HepG2 (cell line): ENCODE results near the gene SMURF1. TPM values are rescaled to one million over a fixed set of nuclear protein-coding genes. Genes with fewer than 3 reads are reported as not detected.

Source experiments
- AHDC1 ChIP-seq: sonication (generic); formaldehyde crosslinking; IDR thresholded peaks from 2 replicates; pipeline ENCODE4 v1.5.1; 2020; ENCODE audit warnings: mild to moderate bottlenecking, missing genetic modification reagents, borderline replicate concordance
- ASH2L ChIP-seq: fragments of 300-600, 200-600 bp; sonication (generic); IDR thresholded peaks from 2 replicates; pipeline ENCODE4 v1.7.0; 2017; ENCODE audit warnings: low read depth, mild to moderate bottlenecking, moderate library complexity, mixed read lengths, low read length; ENCODE audit not compliant: insufficient read length
- ATF2 ChIP-seq: sonication (generic); formaldehyde crosslinking; IDR thresholded peaks from 2 replicates; pipeline ENCODE4 v1.4.0; 2020; ENCODE audit warnings: missing genetic modification reagents
- BCL3 ChIP-seq: sonication (generic); formaldehyde crosslinking; IDR thresholded peaks from 2 replicates; pipeline ENCODE4 v1.5.1; 2020; ENCODE audit warnings: mild to moderate bottlenecking, missing genetic modification reagents, moderate library complexity
- KDM2A ChIP-seq: sonication (generic); formaldehyde crosslinking; IDR thresholded peaks from 2 replicates; pipeline ENCODE4 v1.4.0; 2020; ENCODE audit warnings: low read depth, missing genetic modification reagents, borderline replicate concordance
- KDM5A ChIP-seq: fragments of 200-600 bp; sonication (generic); IDR thresholded peaks from 2 replicates; pipeline ENCODE4 v1.7.0; 2018; ENCODE audit warnings: antibody characterized with exemption, mild to moderate bottlenecking, low read length, borderline replicate concordance
- MIER3 ChIP-seq: IDR thresholded peaks from 2 replicates; pipeline ENCODE4 v1.6.1; 2016; ENCODE audit warnings: missing compliant biosample characterization, borderline replicate concordance
- MTF2 ChIP-seq: sonication (generic); formaldehyde crosslinking; IDR thresholded peaks from 2 replicates; pipeline ENCODE4 v1.5.0; 2020; ENCODE audit warnings: missing genetic modification reagents, borderline replicate concordance
- PBX3 ChIP-seq: sonication (generic); formaldehyde crosslinking; IDR thresholded peaks from 2 replicates; pipeline ENCODE4 v1.8.1; 2023; ENCODE audit warnings: missing genetic modification reagents, inconsistent platforms, borderline replicate concordance
- SMC3 ChIP-seq: IDR thresholded peaks from 2 replicates; pipeline ENCODE4 v1.6.1; 2011; ENCODE audit warnings: low read length, improper control_type of control experiment
- ZFP82 ChIP-seq: sonication (generic); formaldehyde crosslinking; IDR thresholded peaks from 2 replicates; pipeline ENCODE4 v1.5.1; 2020; ENCODE audit warnings: mild to moderate bottlenecking, missing genetic modification reagents, borderline replicate concordance
- ZNF24 ChIP-seq: fragments of 450-650 bp; IDR thresholded peaks from 2 replicates; pipeline ENCODE4 v1.6.1; 2017; ENCODE audit warnings: antibody characterized with exemption, mild to moderate bottlenecking
- ZNF263 ChIP-seq: sonication (generic); formaldehyde crosslinking; IDR thresholded peaks from 2 replicates; pipeline ENCODE4 v1.4.0; 2020; ENCODE audit warnings: missing genetic modification reagents
- ZNF501 ChIP-seq: sonication (generic); formaldehyde crosslinking; IDR thresholded peaks from 2 replicates; pipeline ENCODE4 v1.5.1; 2020; ENCODE audit warnings: mild to moderate bottlenecking, moderate library complexity, missing genetic modification reagents
- ZNF512 ChIP-seq: sonication (generic); formaldehyde crosslinking; IDR thresholded peaks from 2 replicates; pipeline ENCODE4 v1.4.0; 2020; ENCODE audit warnings: mild to moderate bottlenecking, missing genetic modification reagents
- ZNF546 ChIP-seq: sonication (generic); formaldehyde crosslinking; conservative IDR thresholded peaks from 2 replicates; pipeline ENCODE4 v1.8.1; 2023; ENCODE audit warnings: mild to moderate bottlenecking, missing genetic modification reagents
- ZSCAN31 ChIP-seq: sonication (generic); formaldehyde crosslinking; IDR thresholded peaks from 2 replicates; pipeline ENCODE4 v1.5.0; 2020; ENCODE audit warnings: low read depth, mild to moderate bottlenecking, missing genetic modification reagents
- polyA plus RNA-seq, 8 experiments: library from polyadenylated mRNA; depleted of rRNA in 3 of 8; stranded (reverse) in 7 of 8; unstranded in 1 of 8; fragments of >200 nt; fragmentation: Illumina TruSeq in 4 of 8; extraction: Trizol in 4 of 8; gene quantifications; 2 replicates each; pipeline versions ENCODE4 v1.2.1 to v1.2.3, GENCODE V29; 2011 to 2016; ENCODE audit warnings: low read depth in 4 of 8, missing spikeins in 1 of 8, mixed read lengths in 1 of 8; ENCODE audit not compliant: insufficient read depth in 1 of 8
- total RNA-seq, 5 experiments: library from RNA; depleted of rRNA; stranded (reverse); fragments of >200 nt; fragmentation: Illumina TruSeq; extraction: Trizol; gene quantifications; 2 replicates each; pipeline ENCODE4 v1.2.3, GENCODE V29; 2016; ENCODE audit warnings: low read depth in 1 of 5

The SMURF1 gene
- total and polyA plus RNA-seq, 2 of the 13 experiments (the other 11 are each of a cell fraction or from before 2014, with no cell fraction given), result 8.3 to 11.1 TPM

GRCh38 chr7:99141841-99142726 lies 1.8 kb downstream of the SMURF1 start (continued):
- TF ChIP-seq AHDC1 (CRISPR knock-in tag) (no peak), ZNF263 (CRISPR knock-in tag) (no peak), ATF2 (CRISPR knock-in tag) (no peak), KDM2A (CRISPR knock-in tag) (no peak; the same call in 1 of the 2 replicates), PBX3 (no peak), ZNF501 (peak; percentile 37; the same call in 1 of the 2 replicates), SMC3 (0 out of 2 replicates have a peak, but pooled peaks have one; percentile 8), MIER3 (CRISPR knock-in tag) (no peak), ZSCAN31 (CRISPR knock-in tag) (no peak), ZNF24 (no peak), MTF2 (CRISPR knock-in tag) (no peak), ZNF512 (CRISPR knock-in tag) (no peak), ASH2L (peak; percentile 77), KDM5A (peak; percentile 35; the same call in 1 of the 2 replicates), ZNF546 (CRISPR knock-in tag) (no peak), ZFP82 (no peak), BCL3 (CRISPR knock-in tag) (no peak)
